Measurements from ENCODE around the gene TMEM81. TPM values are rescaled to one million over a fixed set of nuclear protein-coding genes. Genes with fewer than 3 reads are reported as not detected.

The TMEM81 gene
- 3.3 and 5.8 TPM in 2 replicates for total RNA-seq (ENCODE audit: low replicate concordance)
- long read RNA-seq = 0 reads

- DNase-seq (ENCODE audit: extremely low spot score, unreplicated experiment) = no peak
- Mint-ChIP-seq H3K9me3 (no peaks in the 10 kb centered on the region), H3K4me1 (ENCODE audit: unreplicated experiment) (no peaks in the 10 kb centered on the region), H3K27me3 (no peaks in the 10 kb centered on the region), H3K4me3 (no peak within 1 kb of the TSS), H3K36me3 (peaks cover 32% of the 10 kb centered on the region), H3K27ac (no peak within 1 kb of the TSS)
- TF ChIP-seq, protein P1, sequence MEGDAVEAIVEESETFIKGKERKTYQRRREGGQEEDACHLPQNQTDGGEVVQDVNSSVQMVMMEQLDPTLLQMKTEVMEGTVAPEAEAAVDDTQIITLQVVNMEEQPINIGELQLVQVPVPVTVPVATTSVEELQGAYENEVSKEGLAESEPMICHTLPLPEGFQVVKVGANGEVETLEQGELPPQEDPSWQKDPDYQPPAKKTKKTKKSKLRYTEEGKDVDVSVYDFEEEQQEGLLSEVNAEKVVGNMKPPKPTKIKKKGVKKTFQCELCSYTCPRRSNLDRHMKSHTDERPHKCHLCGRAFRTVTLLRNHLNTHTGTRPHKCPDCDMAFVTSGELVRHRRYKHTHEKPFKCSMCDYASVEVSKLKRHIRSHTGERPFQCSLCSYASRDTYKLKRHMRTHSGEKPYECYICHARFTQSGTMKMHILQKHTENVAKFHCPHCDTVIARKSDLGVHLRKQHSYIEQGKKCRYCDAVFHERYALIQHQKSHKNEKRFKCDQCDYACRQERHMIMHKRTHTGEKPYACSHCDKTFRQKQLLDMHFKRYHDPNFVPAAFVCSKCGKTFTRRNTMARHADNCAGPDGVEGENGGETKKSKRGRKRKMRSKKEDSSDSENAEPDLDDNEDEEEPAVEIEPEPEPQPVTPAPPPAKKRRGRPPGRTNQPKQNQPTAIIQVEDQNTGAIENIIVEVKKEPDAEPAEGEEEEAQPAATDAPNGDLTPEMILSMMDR (conservative IDR thresholded peaks at IDR 0.05) = no peak
Observed at GRCh38 chr1:205084360-205084759, at the start of gene TMEM81. TMEM81 (minus strand) TSS chr1:205084460; CDS start chr1:205084320, 140 bp downstream.

DNA sequence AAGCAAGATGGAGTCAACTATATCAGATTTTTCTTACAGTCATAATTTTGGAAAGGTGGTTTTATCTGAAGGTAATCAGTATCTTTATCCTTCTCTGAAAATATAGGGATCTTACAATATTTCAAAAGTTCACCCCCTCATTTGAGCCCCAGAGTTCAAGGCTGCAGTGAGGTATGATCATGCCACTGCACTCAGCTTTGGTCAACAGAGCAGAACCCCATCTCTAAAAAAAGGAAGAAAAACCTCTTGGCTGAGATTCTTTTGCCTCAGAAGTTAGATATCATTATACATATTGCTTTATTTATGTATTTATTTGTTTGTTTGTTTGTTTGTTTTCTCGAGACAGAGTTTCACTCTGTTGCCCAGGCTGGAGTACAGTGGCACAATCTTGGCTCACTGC, 49.0 kb upstream of the TMEM81 start:
- Mint-ChIP-seq H3K27ac (no peak overlapping the region), H3K9me3 (no peaks in the 10 kb centered on the region), H3K4me3 (no peak overlapping the region), H3K4me1 (ENCODE audit: unreplicated experiment) (no peaks in the 10 kb centered on the region), H3K36me3 (no peaks in the 10 kb centered on the region), H3K27me3 (no peaks in the 10 kb centered on the region)
- TF ChIP-seq, protein P1 (conservative IDR thresholded peaks at IDR 0.05) = no peak
- no peak for DNase-seq (ENCODE audit: extremely low spot score, unreplicated experiment)

GRCh38 chr1:205129447-205130029, 45.3 kb upstream of the TMEM81 start:
- Mint-ChIP-seq H3K4me1 (ENCODE audit: unreplicated experiment) (no peaks in the 10 kb centered on the region), H3K9me3 (no peaks in the 10 kb centered on the region), H3K4me3 (no peak overlapping the region), H3K27me3 (no peaks in the 10 kb centered on the region), H3K27ac (no peak overlapping the region), H3K36me3 (no peaks in the 10 kb centered on the region)
- DNase-seq (ENCODE audit: extremely low spot score, unreplicated experiment) = no peak
- TF ChIP-seq, protein P1 (conservative IDR thresholded peaks at IDR 0.05) = no peak

DNA sequence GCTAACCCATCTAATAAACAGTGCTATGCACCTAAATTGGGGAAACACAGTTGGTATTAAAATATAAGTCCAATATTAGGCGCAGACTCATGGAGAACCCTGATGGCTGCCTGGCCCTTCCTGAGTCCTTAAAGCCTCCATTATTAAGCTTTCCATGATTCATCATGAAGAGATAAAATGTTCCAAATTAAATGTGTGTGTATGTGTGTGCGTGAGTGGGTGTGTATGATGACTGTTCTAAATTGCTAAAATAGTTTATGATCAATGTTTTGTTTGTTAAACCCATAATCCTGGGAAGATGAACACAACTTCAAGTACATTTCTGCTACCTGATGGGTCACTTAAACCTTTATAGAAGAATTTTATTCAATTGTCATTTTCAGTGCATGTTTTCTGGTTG, 43.8 kb upstream of the TMEM81 start:
- TF ChIP-seq, protein P1 (conservative IDR thresholded peaks at IDR 0.05) = no peak

DNA sequence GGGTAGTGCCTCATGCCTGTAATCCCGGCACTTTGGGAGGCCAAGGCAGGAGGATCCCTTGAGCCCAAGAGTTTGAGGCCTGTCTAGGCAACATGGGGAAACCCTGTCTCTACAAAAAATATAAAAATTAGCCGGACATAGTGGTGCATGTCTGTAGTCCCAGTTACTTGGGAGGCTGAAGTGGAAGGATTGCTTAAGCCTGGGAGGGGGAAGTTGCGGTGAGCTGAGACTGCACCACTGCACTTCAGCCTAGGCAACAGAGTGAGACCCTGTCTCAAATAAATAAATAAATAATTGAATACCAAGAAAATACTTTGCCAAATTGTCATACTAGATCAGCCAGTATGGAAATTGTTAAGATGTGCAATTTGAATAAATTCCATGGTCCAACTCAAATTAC, 43.4 kb upstream of the TMEM81 start:
- H3K27ac Mint-ChIP-seq = no peak overlapping the region
- H3K4me3 Mint-ChIP-seq = no peak overlapping the region
- no peak for DNase-seq (ENCODE audit: extremely low spot score, unreplicated experiment)
- no peaks in the 10 kb centered on the region for H3K9me3 Mint-ChIP-seq
- peaks cover 3% of the 10 kb centered on the region for H3K4me1 Mint-ChIP-seq (ENCODE audit: unreplicated experiment)
- H3K27me3 Mint-ChIP-seq = no peaks in the 10 kb centered on the region
- TF ChIP-seq, protein P1 (conservative IDR thresholded peaks at IDR 0.05) = no peak
- H3K36me3 Mint-ChIP-seq = no peaks in the 10 kb centered on the region

More for the DNA sequence above, 43.8 kb upstream of the TMEM81 start:
- H3K4me1 Mint-ChIP-seq (ENCODE audit: unreplicated experiment) = no peaks in the 10 kb centered on the region
- H3K36me3 Mint-ChIP-seq = no peaks in the 10 kb centered on the region
- no peak for DNase-seq (ENCODE audit: extremely low spot score, unreplicated experiment)
- no peaks in the 10 kb centered on the region for H3K9me3 Mint-ChIP-seq
- no peak overlapping the region for H3K4me3 Mint-ChIP-seq
- no peak overlapping the region for H3K27ac Mint-ChIP-seq
- no peaks in the 10 kb centered on the region for H3K27me3 Mint-ChIP-seq

Measured in type B pancreatic cell (in vitro differentiated cells).